Thyroid gland (tissue), 4 donors: Measurements from ENCODE around the gene TENT4A. TPM values are rescaled to one million over a fixed set of nuclear protein-coding genes. Genes with fewer than 3 reads are reported as not detected.

Source experiments
- DNase-seq, 2 donors: peaks; one replicate each; pipeline ENCODE4 v3.0.0-alpha.2; 2019
- H3K27ac ChIP-seq, 3 donors: fragments of 200-600 bp; sonication (generic); 1 replicate in 2 of 3; 2 replicates in 1 of 3; pipeline ENCODE4 v1.5.1; 2016 to 2019; ENCODE audit warnings: mild to moderate bottlenecking in 1 of 3, moderate library complexity in 1 of 3
- H3K27me3 ChIP-seq: fragments of 200-600 bp; sonication (generic); one replicate; pipeline ENCODE4 v1.5.1; 2019
- H3K36me3 ChIP-seq, 2 donors: fragments of 200-600 bp; sonication (generic); one replicate each; pipeline ENCODE4 v1.5.1; 2016 to 2019
- H3K4me1 ChIP-seq, 2 donors: fragments of 200-600 bp; sonication (generic); one replicate each; pipeline ENCODE4 v1.5.1; 2017 to 2019
- H3K4me3 ChIP-seq, 3 donors: fragments of 200-600 bp; sonication (generic); replicated peaks in 1 of 3; 1 replicate in 2 of 3; 2 replicates in 1 of 3; pipeline ENCODE4 v1.5.1; 2016; ENCODE audit warnings: mild to moderate bottlenecking in 1 of 3
- H3K9me3 ChIP-seq: fragments of 200-600 bp; sonication (generic); one replicate; pipeline ENCODE4 v1.5.1; 2017
- CTCF ChIP-seq, 6 experiments: fragments of 200-600 bp in 3 of 6; fragments of 450-650 bp in 3 of 6; sonication (generic) in 3 of 6; IDR thresholded peaks; one replicate each; pipeline ENCODE4 v1.5.1; 2016 to 2019; ENCODE audit warnings: antibody characterized with exemption in 6 of 6, mild to moderate bottlenecking in 2 of 6, inconsistent platforms in 1 of 6, moderate library complexity in 1 of 6
- POLR2A ChIP-seq, 2 donors: fragments of 450-650 bp; IDR thresholded peaks; one replicate each; pipeline ENCODE4 v1.6.1; 2017; ENCODE audit warnings: antibody characterized with exemption in 2 of 2, mild to moderate bottlenecking in 2 of 2, moderate library complexity in 1 of 2
- WGBS, 2 donors: methylation state at CpG; one replicate each; pipeline ENCODE4 v1.1.5; 2017; 5-methylcytosine and 5-hydroxymethylcytosine counted together
- intact Hi-C: fragments of 100-400 bp; cut with DNase I; formaldehyde crosslinking; loops from one replicate; pipeline ENCODE4 v1.15.1; 2023
- total RNA-seq, 4 donors: library from RNA; depleted of rRNA; stranded (reverse); fragments of >200 nt; gene quantifications; one replicate each; pipeline ENCODE4 v1.2.3, GENCODE V29; 2016

The TENT4A gene
- total RNA-seq, 4 donors from 2014 or later = 19.8 to 41.2 (median 29.4) TPM

GRCh38 chr5:6790346-6790865, 77.2 kb downstream of the TENT4A start:
- H3K27me3 ChIP-seq = no peaks in the 10 kb centered on the region
- no peak overlapping the region for H3K4me3 ChIP-seq
- no peak for DNase-seq
- no peak for TF ChIP-seq CTCF (IDR thresholded peaks at IDR 0.05)
- no peak for TF ChIP-seq POLR2A (IDR thresholded peaks at IDR 0.05)
- no peaks in the 10 kb centered on the region for H3K4me1 ChIP-seq
- H3K9me3 ChIP-seq = no peaks in the 10 kb centered on the region
- no peak overlapping the region for H3K27ac ChIP-seq
- intact Hi-C loops = no loop called here
- no peaks in the 10 kb centered on the region for H3K36me3 ChIP-seq
- 78% methylated on average over 8 of the region's 8 CpGs for WGBS, 2 donors

DNA sequence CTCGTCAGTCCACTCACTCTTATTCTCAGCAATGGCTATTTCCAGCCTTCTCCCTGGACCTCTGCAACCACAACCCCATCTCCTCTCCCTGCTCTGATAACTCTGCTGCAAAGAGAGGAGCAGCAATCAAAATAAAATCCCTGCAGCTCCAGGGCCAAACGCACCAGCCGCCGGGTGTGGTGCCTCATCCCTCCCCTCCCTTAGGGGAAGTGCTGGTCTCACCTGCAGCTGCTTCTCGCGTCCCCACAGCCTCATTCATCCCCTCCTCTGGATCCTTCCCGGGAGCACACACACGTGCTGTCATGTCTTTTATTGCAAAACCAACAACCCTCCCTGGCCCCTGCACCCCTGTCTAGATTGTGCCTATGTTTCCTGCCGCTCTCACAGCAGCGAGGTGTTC, 77.8 kb downstream of the TENT4A start:
- Histone ChIP-seq H3K36me3 (no peaks in the 10 kb centered on the region), H3K9me3 (no peaks in the 10 kb centered on the region), H3K4me1 (no peaks in the 10 kb centered on the region), H3K4me3 (no peak overlapping the region), H3K27me3 (no peaks in the 10 kb centered on the region), H3K27ac (no peak overlapping the region)
- intact Hi-C loops = no loop called here
- TF ChIP-seq CTCF (IDR thresholded peaks at IDR 0.05) = no peak
- no peak for TF ChIP-seq POLR2A (IDR thresholded peaks at IDR 0.05)
- 28 to 37% methylated on average over 10 of the region's 10 CpGs for WGBS, 2 donors
- DNase-seq = no peak

GRCh38 chr5:6792376-6792775, 79.1 kb downstream of the TENT4A start:
- 91% methylated on average over 5 of the region's 5 CpGs for WGBS, 2 donors
- H3K9me3 ChIP-seq = no peaks in the 10 kb centered on the region
- H3K27ac ChIP-seq = no peak overlapping the region
- H3K27me3 ChIP-seq = no peaks in the 10 kb centered on the region
- H3K36me3 ChIP-seq = no peaks in the 10 kb centered on the region
- TF ChIP-seq POLR2A (IDR thresholded peaks at IDR 0.05) (no peak), CTCF (IDR thresholded peaks at IDR 0.05) (no peak)
- DNase-seq = no peak
- intact Hi-C loops = no loop called here
- no peak overlapping the region for H3K4me3 ChIP-seq
- H3K4me1 ChIP-seq = no peaks in the 10 kb centered on the region

- H3K27me3 ChIP-seq = no peaks in the 10 kb centered on the region
- no peak for DNase-seq
- H3K4me3 ChIP-seq = no peak overlapping the region
- TF ChIP-seq CTCF (IDR thresholded peaks at IDR 0.05) (no peak), POLR2A (IDR thresholded peaks at IDR 0.05) (no peak)
- H3K4me1 ChIP-seq = no peaks in the 10 kb centered on the region
- H3K9me3 ChIP-seq = no peaks in the 10 kb centered on the region
- H3K36me3 ChIP-seq = no peaks in the 10 kb centered on the region
- WGBS, 2 donors = 74 to 75% methylated on average over 14 of the region's 14 CpGs
- no peak overlapping the region for H3K27ac ChIP-seq
- intact Hi-C loops = no loop called here
These were observed 79.8 kb downstream of the TENT4A start for GRCh38 chr5:6792911-6793471.

DNA sequence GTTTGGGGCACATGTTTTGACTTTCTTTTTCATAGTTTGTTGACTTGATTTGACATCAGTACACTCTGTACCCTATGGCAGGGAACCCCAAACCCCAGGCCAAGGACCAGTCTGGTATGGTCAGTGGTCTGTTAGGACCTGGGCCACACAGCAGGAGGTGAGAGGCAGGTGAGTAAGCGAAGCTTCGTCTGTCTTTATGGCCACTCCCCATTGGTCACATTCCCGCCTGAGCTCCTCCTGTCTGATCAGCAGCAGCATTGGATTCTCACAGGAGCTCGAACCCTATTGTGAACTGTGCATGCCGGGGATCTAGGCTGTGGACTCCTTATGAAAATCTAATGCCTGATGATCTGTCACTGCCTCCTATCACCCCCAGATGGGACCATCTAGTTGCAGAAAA, 88.0 kb downstream of the TENT4A start:
- Histone ChIP-seq H3K27me3 (no peaks in the 10 kb centered on the region), H3K36me3 (no peaks in the 10 kb centered on the region), H3K4me3 (no peak overlapping the region), H3K27ac (no peak overlapping the region), H3K4me1 (no peaks in the 10 kb centered on the region), H3K9me3 (no peaks in the 10 kb centered on the region)
- WGBS, 2 donors = 91 to 94% methylated on average over 5 of the region's 5 CpGs
- TF ChIP-seq CTCF (IDR thresholded peaks at IDR 0.05) = no peak
- DNase-seq = no peak
- intact Hi-C loops = no loop called here
